C1 segment of cervical spinal cord (tissue), 14 donors: ENCODE measurements around the gene HNRNPK.
"Not testable (repeated sequence)": the region's sequence is repeated elsewhere in the genome, so short reads cannot be mapped to it uniquely, and the experiment has no call there.

ENCODE experiments used
- DNase-seq, 14 donors: peaks; one replicate each; lab custom pipeline; 2025; lab: John Stamatoyannopoulos, UW

HNRNPK gene

DNA sequence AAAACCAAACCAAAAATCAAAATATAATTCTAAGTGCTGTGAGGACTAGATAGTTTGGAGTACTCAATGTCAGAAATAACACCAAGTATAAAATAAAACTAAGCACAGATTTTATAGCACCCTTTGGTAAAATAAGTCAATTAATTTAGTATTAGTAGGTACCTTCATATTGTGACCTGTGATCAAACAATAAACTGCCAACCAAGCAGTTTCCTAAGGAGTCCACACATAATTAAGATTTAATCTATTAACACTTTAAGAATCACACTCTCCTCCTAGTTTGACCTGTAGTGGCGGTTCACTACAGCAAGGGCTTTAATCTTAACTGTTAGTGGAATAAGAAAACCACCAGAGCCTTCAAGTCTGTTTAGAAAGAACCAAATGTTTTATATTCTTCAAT lies 2.8 kb downstream of the HNRNPK start:
- no peak for DNase-seq

DNA sequence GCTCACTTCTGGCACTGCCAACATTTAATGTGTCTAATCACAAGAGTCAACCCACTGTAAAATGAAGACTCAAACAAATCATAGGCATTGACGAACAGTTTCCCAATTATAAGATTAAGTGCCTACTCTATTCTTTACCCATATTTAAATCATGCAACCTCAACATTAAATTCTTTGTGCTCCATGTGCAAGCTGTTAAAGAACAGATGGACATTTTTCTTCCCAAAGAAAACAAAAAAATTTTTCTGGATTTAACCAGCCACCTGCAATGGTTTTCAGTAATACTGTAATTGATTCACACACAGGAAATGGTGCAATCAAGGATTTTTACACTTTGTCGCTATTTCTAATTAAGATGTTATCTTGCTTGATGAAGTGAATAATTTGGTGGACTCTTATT lies 3.6 kb downstream of the HNRNPK start:
- no peak for DNase-seq

DNA sequence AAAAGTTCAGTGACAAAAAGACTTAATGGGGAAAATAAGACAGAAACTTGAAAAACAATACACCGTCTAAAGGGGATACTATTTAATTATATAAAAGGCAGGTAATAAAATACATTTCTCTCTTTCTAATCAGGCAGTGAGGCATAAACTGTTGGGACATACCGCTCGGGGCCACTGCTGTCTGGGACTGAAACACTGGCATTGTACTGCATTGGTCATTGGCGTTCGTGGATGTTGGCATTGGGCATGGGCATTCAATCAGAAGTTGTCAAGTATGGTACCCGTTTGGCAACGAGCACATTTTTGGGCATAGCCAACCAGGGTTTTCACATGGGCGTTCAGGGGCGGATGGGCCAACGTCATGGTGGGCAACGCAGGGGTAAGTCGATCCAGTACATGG lies 4.7 kb downstream of the HNRNPK start:
- no peak for DNase-seq

DNA sequence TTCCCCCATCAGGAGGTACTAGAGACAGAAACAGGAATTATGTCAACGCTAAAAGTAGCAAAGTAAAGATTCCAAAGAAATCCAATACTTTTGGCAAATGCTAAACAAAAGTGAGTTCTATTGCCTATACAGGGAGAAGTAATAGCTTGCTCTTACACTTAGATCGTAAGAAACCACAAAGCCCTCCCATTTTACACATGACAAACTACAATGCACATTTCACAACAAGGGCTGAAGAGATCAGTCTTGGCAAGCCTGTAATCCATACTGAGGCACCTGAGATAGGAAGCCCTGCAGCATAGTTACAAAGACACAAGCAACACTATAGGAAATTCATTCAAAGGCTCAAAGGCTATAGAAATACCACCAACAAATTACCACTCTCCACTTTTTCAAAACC lies 7.7 kb downstream of the HNRNPK start:
- no peak for DNase-seq

DNA sequence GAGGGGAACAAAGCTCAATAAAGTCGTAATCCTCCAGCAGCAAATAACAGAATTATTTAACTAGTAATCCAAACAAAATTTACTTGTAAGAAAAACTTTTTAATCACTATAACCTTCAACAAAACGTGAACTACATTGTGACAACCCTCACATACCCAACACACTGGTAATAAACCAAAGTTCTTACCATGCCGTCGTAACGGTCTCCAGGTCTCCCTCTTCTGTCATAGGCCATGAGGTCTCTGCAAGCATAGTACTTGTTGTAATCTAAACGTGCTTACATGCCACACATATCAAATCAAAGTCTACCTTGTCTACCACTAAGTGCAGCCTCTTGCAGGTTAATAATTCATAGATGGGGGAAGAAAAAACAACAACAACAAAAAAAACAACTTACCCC lies 8.5 kb downstream of the HNRNPK start:
- no peak for DNase-seq

DNA sequence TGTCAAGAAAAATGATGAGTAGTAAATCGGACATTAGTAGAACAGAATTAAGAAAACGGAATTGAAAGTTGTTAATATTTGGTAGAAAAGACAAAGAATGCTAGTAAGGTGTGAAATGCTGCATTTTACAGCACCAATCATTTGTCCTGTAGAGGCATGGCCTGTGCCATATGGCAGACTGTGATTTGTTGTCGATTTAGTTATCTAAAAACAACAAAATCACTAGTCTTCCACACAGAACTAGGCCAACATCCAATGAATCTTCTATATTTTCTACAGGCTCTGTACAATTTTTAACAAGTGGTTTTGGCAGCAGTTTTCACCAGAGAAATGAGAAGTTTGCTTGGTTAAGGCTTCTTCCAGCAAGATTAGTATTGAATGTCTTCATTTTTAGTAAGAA lies 10.4 kb downstream of the HNRNPK start:
- DNase-seq, result no peak

DNA sequence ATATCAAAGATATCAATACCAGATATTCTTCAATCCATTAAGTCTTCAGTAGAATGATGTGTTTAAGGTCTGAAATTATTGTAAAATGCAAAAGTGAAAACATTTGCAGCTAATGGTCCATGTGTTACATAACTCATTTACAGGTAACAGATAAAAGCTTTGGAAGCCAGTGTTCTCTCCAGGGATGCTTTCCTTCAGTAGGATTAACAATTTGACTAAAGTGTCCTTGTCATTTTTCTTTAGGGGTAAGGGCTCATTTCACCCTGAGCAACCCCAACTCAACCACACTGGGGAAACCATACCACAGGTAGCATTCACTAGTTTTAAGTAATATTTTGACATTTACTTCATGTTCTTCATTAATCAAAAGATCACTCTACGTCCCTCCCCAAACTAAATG lies 12.9 kb downstream of the HNRNPK start:
- DNase-seq, result no peak

DNA sequence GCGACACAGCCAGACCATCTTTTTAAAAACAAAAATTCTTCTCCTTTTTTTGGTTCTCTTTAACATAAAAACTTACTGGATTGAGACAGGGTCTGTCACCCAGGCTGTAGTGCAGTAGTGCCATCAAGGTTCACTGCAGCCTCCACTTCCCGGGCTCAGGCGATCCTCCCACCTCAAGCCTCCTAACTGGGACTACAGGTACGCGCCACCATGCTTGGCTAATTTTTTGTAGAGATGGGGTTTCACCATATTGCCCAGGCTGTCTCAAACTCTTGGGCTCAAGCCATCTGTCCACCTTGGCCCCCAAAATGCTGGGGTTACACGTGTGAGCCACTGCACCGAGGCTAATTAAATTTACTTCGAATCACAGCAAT lies 13.8 kb downstream of the HNRNPK start:
- DNase-seq, result no peak

DNA sequence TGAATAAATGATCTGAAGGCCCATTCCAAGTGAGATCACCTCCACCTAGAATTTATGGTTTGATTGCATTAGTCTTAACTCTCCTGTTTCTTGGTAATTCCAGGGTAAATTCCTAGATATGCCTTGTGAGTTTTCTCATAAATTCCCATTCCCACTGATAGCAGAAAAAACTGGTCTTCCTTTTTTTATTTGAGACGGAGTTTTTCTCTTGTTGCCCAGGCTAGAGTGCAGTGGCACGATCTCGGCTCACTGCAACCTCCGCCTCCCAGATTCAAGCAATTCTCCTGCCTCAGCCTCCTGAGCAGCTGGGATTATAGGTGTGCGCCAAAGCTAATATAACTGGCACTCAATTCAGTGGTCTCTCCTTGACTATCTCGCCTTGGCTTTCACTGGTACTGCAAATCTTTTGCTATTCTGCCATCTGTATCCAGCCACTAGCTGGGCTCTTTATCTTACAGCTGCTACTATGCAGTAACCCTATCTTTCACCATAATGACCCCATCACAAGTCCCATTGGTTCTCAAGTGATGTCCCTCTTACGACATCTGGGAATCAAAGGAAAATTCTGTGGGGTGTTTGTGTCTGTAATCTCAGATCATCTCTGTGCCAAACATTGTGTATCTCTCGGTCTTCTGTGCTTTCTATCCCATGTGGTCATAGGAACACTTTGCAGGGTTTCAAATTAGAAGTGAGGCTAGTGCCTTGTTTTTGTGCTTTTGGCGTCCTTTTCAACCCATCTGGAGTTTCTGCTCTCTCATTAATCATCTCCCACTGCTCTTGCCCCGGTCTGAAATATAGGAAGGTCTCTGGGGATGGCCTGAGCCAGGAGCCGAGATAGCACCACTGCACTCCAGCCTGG lies 14.4 kb downstream of the HNRNPK start:
- no peak for DNase-seq

DNA sequence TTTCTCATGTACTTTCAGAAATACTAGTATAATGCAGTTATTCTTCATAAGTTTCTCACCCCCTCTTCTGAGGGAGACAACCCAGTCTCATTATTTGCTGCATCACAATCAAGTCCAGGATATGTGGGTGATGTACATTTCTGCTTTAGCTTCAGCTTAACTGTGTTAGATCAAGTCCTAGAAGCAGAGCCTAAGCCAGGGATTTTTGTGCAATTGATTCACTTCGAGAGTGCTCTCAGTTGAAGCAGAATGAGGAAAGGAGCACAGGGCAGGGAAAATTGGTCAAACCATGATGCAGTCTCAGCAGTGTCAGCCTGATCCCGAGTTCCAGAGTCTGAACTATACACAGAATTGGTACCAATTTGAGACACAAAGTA lies 15.1 kb downstream of the HNRNPK start:
- DNase-seq, result no peak

DNA sequence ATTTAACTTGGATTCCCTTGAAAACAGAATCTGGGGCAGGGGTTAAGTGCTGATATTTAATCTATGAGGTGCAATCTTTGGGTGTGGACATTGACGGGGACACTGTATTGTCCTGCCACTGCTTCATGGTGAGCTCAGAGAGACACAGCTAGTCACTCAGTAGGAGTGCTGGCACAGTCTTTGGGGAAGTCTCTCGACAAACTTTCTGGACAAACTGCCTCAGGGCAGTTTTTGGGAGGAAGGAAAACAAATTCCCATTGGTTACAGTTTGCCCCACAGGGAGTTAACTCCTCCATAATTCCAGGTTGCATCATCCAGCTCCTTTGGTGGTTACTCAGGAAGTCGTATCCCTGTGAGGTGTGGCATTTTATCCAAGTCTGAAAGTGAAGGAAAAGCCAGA lies 17.9 kb downstream of the HNRNPK start:
- DNase-seq, result no peak

DNA sequence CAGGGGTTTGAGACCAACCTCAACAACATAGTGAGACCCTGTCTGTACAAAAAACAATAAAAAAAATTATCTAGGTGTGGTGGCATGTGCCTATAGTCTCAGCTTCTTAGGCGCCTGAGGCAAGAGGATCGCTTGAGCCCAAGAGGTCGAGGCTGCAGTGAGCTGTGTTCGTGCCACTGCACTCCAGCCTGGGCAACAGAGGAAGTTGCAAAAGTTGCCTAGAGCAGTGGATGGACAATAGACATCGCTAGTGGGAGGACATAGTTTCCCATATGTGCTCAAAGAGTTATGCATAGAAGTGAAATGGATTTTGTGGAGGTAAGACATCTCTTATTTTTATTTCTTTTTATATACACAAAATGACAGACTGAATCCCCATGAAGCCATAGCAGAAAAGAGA lies 19.0 kb downstream of the HNRNPK start:
- DNase-seq, result no peak

DNA sequence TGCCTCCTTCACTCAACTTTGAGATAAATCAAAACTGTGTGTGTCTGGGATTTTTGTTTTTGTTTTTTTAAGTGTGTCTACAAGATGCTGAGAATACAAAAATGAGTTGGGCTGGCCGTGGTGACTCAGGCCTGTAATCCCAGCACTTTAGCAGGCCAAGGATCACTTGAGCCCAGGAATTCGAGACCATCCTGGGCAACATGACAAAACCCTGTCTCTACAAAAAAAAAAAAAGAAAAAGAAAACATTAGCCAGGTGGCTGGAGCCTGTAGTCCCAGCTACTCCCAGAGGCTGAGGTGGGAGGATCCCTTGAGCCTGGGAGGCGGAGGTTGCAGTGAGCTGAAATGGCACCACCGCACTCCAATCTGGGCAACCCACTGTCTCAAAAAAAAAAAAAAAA lies 21.0 kb downstream of the HNRNPK start:
- DNase-seq, result no peak

DNA sequence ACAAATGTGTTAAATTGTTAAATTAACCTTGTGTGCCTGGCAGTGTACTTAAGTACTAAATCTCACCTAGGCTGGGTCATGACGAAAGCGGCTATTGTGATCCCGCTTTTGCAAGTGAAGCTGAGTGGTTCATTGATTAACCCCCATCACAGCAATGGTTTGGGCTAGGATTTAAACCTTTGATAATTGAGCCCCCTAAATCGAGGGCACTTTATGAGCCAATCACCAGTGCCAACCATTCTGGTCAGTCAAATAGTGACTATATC lies 22.8 kb downstream of the HNRNPK start:
- no peak for DNase-seq

DNA sequence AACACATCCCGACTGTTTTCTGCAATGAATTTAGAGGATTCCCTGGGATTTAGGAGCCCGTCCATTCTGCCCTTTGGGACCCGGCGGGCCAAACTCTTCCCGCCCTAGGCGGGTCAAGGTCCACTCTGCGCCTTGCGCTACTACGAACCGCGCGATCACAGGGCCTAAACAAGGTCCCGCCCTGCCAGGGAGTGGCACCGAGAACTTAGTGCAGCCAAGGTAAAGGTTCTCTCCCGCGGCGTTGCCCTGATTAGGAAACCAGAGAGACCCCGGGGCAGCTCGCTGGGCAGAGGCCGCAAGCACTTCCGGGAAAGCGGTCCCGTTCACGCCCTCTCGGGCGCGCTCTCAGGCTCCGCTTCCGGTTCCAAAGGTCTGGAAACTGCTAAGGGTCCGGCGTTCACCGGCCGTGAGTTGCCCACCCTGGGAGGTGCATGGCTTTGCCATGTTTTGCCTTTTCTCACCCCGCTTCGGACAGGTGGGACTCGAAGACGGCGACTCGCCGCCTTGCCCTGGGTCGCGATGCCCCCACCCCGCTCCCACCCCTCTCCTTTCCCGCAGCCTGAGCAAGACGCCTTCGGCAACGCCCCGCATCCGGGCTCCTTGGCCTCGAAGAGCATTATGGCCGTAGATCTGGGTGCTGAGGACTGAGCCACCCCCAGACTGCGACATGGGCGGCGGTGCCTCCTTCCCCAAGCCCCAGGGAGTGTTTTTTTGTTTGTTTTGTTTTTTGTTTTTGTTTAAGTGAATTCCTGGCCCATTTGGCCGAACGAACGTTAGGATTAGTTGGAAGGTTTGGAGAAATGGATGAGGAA lies 23.4 kb downstream of the HNRNPK start:
- peak in 13 of 14 donors; percentile 27 to 91 (median 78) for DNase-seq

DNA sequence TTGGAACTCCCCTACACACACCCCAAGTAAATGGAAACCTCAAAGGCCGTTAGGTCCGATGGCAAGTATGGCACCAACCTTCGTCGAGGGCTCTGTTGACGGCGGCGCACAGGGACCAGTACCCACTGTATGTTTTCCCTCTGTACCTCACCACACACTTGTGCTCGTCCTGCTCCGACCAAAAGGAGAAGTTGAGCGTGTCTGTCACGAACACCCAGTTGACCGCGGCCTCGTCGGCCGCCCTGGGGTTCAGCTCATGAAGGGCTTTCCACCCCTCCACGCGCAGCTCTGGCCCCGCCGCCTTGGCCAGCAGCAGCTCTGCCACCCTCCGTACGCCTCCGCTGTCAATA lies 24.0 kb downstream of the HNRNPK start:
- peak in 8 of 14 donors; percentile 44 to 78 (median 58) for DNase-seq

DNA sequence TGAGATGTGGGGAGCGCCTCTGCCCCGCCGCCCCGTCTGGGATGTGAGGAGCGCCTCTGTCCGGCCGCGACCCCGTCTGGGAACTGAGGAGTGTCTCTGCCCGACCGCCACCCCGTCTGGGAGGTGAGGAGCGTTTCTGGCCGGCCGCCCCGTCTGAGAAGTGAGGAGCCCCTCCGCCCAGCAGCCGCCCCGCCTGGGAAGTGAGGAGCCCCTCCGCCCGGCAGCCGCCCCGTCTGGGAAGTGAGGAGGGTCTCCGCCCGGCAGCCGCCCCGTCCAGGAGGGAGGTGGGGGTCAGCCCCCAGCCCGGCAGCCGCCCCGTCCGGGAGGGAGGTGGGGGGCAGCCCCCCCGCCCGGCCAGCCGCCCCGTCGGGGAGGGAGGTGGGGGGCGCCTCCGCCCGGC lies 31.9 kb downstream of the HNRNPK start:
- not testable (repeated sequence) for DNase-seq

DNA sequence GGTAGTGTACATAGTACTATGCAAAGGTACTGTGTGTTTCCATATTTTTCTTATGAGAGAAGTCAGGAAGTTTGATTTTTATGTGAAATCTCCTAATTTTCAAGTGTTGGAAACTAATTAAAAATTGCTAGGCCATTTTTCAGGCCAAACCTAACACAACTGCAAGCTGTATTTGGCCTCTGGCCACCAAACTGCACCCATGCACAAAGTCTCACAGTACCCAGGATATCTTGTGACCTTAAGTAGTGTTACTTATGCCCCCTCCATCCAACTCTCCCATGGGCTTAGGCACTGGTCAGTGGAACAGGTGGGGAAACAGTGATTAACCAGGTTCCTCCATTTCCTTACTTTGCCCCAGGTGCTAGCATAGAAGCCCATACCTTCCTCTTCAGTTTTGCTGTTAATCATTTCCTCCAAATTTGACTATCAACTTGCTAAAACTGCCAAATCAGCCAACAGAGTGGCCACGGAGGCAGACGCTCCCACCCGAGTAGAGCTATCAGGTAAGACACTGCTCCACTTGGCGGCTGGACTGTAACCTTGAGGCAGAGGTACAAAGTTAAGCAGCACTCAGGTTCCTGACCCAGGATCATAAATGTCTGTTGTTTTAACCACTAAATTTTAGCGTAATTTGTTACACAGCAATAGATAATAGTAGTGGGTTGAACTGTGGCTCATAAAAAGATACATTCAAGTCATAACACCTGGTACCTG lies 39.3 kb downstream of the HNRNPK start:
- DNase-seq, result no peak

DNA sequence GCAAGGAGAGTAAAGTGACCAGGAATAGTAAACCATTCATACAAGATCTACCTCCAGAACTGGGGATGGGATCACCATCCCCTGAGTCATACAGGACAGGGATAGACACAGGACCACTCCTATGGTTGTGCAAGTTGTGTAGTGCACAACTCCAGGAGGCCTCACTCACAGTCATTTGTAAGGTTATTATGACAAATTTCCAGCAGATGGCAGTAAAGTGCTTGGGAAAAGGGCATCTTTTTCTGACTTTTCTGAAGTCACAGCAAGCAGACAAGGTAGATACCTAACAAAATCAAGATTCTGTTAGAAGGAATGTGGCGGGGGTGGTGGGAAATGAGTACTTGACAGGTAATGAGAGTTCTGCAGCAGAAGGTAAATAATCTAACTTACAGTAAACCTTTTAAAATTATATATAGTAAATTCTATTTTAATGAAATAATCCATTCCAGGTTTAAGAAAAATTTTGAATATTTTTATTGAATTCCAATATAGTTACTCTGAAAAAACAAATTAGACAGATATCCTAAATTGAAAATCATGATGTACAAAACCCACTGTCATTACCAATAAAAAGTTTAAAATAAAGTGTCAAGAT lies 42.1 kb downstream of the HNRNPK start:
- peak in 3 of 14 donors; percentile 1 to 22 (median 8) for DNase-seq

DNA sequence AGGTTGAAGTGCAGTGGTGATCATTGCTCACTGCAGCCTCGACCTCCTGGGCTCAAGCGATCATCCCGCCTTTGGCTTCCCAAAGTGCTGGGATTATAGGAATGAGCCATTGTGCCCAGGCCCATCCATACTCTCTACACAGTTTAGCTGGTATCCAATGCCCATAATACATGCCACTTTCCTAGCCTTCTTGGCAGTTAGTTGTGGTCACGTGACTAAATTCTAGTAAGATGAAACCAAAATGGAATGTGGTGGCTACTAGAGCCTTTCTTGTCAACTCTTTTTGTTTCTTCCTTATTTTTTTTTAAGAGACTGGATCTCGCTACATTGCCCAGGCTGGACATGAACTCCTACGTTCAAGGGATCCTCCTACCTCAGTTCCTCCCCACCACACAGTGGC lies 43.5 kb downstream of the HNRNPK start:
- no peak for DNase-seq

DNA sequence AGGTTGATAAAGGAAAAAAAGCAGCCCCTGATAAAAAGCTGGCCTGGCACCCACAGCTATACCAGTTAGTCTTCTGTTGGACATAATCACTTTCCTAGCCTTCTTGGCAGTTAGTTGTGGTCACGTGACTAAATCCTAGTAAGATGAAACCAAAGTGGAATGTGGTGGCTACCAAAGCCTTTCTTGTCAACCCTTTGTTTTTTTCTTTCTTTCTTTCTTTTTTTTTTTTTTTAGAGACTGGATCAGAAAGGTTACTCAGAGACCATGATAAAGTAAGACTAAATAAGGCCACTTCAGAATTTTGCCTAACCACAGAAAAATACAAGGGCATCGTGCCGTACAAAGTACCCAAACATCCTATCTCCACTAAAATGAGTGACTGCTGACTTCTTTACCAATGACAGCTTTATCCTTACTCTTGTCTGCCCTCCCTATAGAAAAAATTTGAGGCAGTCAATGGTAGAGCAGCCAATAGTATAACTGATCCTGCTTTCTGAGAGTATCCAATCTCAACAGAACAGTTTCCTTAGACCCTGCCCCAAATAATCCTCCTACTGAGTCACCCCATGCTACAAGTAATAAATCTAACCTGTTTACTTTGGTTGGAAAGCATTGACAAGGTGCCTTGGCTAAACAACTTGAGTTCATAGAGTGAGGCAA lies 44.6 kb downstream of the HNRNPK start:
- no peak for DNase-seq
